ENCODE data around the gene CPN1. TPM values are rescaled to one million over a fixed set of nuclear protein-coding genes. Genes with fewer than 3 reads are reported as not detected.

The CPN1 gene
- polyA plus RNA-seq, 1 donor (not counting 4 experiments of a cell fraction or from before 2014, with no cell fraction given): not detected

DNA sequence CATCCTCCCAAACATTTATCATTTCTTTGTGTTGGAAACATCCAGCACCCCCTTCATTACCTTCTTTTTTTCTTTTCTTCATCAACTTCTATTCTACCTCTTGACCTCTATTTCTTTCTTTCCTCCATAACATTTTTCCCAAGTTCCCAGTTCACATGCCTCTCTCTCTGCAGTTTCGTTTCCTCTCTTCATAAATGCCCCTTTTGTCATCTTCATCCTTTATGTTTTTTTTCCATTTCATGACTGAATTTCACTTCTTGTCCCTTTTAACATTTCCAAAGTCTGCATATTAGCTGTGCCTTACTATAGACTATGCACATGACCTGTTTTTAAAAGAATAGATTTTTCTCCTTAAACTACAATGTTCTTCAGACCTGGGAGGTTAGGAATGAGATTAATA is 23.7 kb downstream of the CPN1 start:
- H3K4me1 ChIP-seq (ENCODE audit: control insufficient read depth, extremely low read depth, insufficient read depth, low read length): no peaks in the 10 kb centered on the region
- dilution Hi-C loops (cut with MboI; ENCODE audit: extremely low pct_ligation_motif_present, low sequenced_read_pairs): no loop called here

DNA sequence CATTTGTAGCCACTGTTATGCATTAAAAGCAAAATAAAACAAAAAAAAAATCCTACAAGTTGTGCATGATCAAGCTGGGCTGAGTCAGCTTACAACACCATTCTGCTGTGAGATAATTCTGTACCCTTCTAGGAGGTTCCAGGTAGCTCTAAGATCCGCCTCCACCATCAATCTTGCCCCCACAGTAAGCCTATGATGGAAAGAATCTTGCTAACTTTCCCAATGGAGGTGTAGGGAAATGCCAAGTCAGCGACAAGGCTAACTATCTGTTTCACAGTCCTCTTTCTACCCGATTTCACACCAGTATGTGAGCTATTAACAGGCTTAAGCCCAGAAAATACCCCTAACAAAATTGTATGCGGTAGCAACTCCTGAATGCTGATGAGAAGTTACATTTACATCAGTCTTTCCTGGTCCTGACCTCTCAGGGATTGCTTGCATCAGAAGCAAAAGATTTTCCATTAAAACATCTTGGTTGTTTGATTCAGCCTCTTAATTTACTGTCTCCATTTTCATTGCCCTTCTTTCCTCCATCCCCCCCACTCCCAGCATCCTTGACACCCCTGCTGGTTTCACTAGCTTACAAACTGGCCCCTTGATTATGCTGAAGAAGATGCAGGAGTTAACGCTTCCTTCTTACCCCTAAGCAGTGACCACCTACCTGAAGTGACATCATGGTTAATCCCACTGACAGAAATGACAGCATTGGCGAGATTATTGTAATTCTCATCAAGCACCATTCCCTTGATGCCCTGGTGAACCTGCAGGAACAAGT is 27.8 kb downstream of the CPN1 start:
- no peaks in the 10 kb centered on the region for H3K36me3 ChIP-seq (ENCODE audit: control insufficient read depth in 2 of 2, extremely low read depth in 1 of 2, insufficient read depth in 2 of 2, low read length in 2 of 2)
- no peak overlapping the region for H3K4me2 ChIP-seq (ENCODE audit: control insufficient read depth, extremely low read depth, insufficient read depth, low read depth, low read length)
- H3K4me1 ChIP-seq (ENCODE audit: control insufficient read depth, extremely low read depth, insufficient read depth, low read length): no peaks in the 10 kb centered on the region
- no peak overlapping the region for H2AFZ ChIP-seq (ENCODE audit: control insufficient read depth, low read length)
- H3K27me3 ChIP-seq (ENCODE audit: control insufficient read depth, extremely low read depth, insufficient read depth, low read length): no peaks in the 10 kb centered on the region
- H3K79me2 ChIP-seq (ENCODE audit: control insufficient read depth, insufficient read depth, low read length): no peaks in the 10 kb centered on the region
- H4K20me1 ChIP-seq (ENCODE audit: control insufficient read depth, extremely low read depth, insufficient read depth, low read length): no peaks in the 10 kb centered on the region
- H3K27ac ChIP-seq (ENCODE audit: control insufficient read depth, insufficient read depth, low read length): no peak overlapping the region
- TF ChIP-seq EZH2 (IDR thresholded peaks at IDR 0.05; ENCODE audit: low read length): no peak
- TF ChIP-seq, protein P1, sequence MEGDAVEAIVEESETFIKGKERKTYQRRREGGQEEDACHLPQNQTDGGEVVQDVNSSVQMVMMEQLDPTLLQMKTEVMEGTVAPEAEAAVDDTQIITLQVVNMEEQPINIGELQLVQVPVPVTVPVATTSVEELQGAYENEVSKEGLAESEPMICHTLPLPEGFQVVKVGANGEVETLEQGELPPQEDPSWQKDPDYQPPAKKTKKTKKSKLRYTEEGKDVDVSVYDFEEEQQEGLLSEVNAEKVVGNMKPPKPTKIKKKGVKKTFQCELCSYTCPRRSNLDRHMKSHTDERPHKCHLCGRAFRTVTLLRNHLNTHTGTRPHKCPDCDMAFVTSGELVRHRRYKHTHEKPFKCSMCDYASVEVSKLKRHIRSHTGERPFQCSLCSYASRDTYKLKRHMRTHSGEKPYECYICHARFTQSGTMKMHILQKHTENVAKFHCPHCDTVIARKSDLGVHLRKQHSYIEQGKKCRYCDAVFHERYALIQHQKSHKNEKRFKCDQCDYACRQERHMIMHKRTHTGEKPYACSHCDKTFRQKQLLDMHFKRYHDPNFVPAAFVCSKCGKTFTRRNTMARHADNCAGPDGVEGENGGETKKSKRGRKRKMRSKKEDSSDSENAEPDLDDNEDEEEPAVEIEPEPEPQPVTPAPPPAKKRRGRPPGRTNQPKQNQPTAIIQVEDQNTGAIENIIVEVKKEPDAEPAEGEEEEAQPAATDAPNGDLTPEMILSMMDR (optimal IDR thresholded peaks at IDR 0.05 in 1 of 3, IDR thresholded peaks at IDR 0.05 in 1 of 3, conservative IDR thresholded peaks at IDR 0.05 in 1 of 3; ENCODE audit: extremely low read depth in 1 of 3, insufficient read depth in 2 of 3, low read length in 3 of 3): no peak
- no peak for FAIRE-seq
- H3K4me3 ChIP-seq (ENCODE audit: control insufficient read depth in 2 of 3, extremely low read depth in 1 of 3, insufficient read depth in 2 of 3, low read depth in 1 of 3, low read length in 3 of 3): no peak overlapping the region
- H3K9me1 ChIP-seq (ENCODE audit: control insufficient read depth, extremely low read depth, insufficient read depth, low read length): no peaks in the 10 kb centered on the region
- H3K9me3 ChIP-seq (ENCODE audit: control insufficient read depth, low read depth, low read length): no peaks in the 10 kb centered on the region
- DNase-seq (ENCODE audit: low read depth, low spot score): no peak
- no peak overlapping the region for H3K9ac ChIP-seq (ENCODE audit: control insufficient read depth, extremely low read depth, insufficient read depth, low read length)
- dilution Hi-C loops (cut with MboI; ENCODE audit: extremely low pct_ligation_motif_present, low sequenced_read_pairs): no loop called here

More for the DNA sequence above, 23.7 kb downstream of the CPN1 start:
- DNase-seq (ENCODE audit: low read depth, low spot score): no peak
- H3K36me3 ChIP-seq (ENCODE audit: control insufficient read depth in 2 of 2, extremely low read depth in 1 of 2, insufficient read depth in 2 of 2, low read length in 2 of 2): no peaks in the 10 kb centered on the region
- H3K9me1 ChIP-seq (ENCODE audit: control insufficient read depth, extremely low read depth, insufficient read depth, low read length): no peaks in the 10 kb centered on the region
- no peaks in the 10 kb centered on the region for H3K79me2 ChIP-seq (ENCODE audit: control insufficient read depth, insufficient read depth, low read length)
- no peak overlapping the region for H3K4me3 ChIP-seq (ENCODE audit: control insufficient read depth in 2 of 3, extremely low read depth in 1 of 3, insufficient read depth in 2 of 3, low read depth in 1 of 3, low read length in 3 of 3)
- no peaks in the 10 kb centered on the region for H4K20me1 ChIP-seq (ENCODE audit: control insufficient read depth, extremely low read depth, insufficient read depth, low read length)
- no peak overlapping the region for H3K9ac ChIP-seq (ENCODE audit: control insufficient read depth, extremely low read depth, insufficient read depth, low read length)
- no peaks in the 10 kb centered on the region for H3K9me3 ChIP-seq (ENCODE audit: control insufficient read depth, low read depth, low read length)
- no peak for TF ChIP-seq EZH2 (IDR thresholded peaks at IDR 0.05; ENCODE audit: low read length)
- TF ChIP-seq, protein P1 (optimal IDR thresholded peaks at IDR 0.05 in 1 of 3, IDR thresholded peaks at IDR 0.05 in 1 of 3, conservative IDR thresholded peaks at IDR 0.05 in 1 of 3; ENCODE audit: extremely low read depth in 1 of 3, insufficient read depth in 2 of 3, low read length in 3 of 3): no peak
- FAIRE-seq: no peak
- H3K27ac ChIP-seq (ENCODE audit: control insufficient read depth, insufficient read depth, low read length): no peak overlapping the region
- no peaks in the 10 kb centered on the region for H3K27me3 ChIP-seq (ENCODE audit: control insufficient read depth, extremely low read depth, insufficient read depth, low read length)
- no peak overlapping the region for H2AFZ ChIP-seq (ENCODE audit: control insufficient read depth, low read length)
- H3K4me2 ChIP-seq (ENCODE audit: control insufficient read depth, extremely low read depth, insufficient read depth, low read depth, low read length): no peak overlapping the region

Measured in keratinocyte (primary cell).